K562 (cell line): ENCODE data around the gene NDUFB7. TPM values are rescaled to one million over a fixed set of nuclear protein-coding genes. Genes with fewer than 3 reads are reported as not detected.
A peak's percentile ranks its signal among the peaks of the same experiment; 100 is the strongest.

ENCODE experiments used
- ATAC-seq: fragments of 200-7000 bp; cut with Tn5 transposase; 3 replicates; pipeline ENCODE4 v1.9.1; 2020; ENCODE audit warnings: moderate library complexity
- BruUV-seq: library from RNA; stranded (reverse); fragments of 400-500 nt; replicated peaks from 2 replicates; lab custom pipeline; 2021; lab: Mats Ljungman, UMichigan
- CTCF ChIA-PET: fragments of 300-600 bp; formaldehyde crosslinking; extraction: SDS; loops from one replicate; lab custom pipeline; 2021; ENCODE audit warnings: low intra/inter-chr PET ratio; lab: Yijun Ruan, JAX
- POLR2A ChIA-PET: fragments of 300-600, 350-650 bp; sonication (Branson Sonifier 250); formaldehyde crosslinking; extraction: SDS; loops from one replicate; lab custom pipeline; 2021; ENCODE audit warnings: antibody characterized with exemption, inconsistent platforms; lab: Yijun Ruan, JAX
- DNase-seq, 4 experiments: peaks; one replicate each; pipeline versions ENCODE4 v3.0.0 to v3.0.0-alpha.2; 2011 to 2018; ENCODE audit warnings: low spot score in 3 of 4, mixed read lengths in 3 of 4; ENCODE audit errors: extremely low read depth in 1 of 4
- FAIRE-seq: peaks from 2 replicates; lab custom pipeline; 2011; peaks lifted over from hg19 to GRCh38; lab: Jason Lieb, UNC
- H2AFZ ChIP-seq: 2 replicates; pipeline ENCODE4 v1.6.0; 2011; ENCODE audit warnings: low read depth, low read length, control low read depth, inconsistent platforms
- H3K27ac ChIP-seq: fragments of 200-600 bp; 3 replicates; pipeline ENCODE4 v1.8.0; 2011; ENCODE audit warnings: low read depth, mild to moderate bottlenecking, control low read depth, inconsistent platforms, low read length, moderate library complexity, mixed read lengths; ENCODE audit errors: extremely low read depth
- H3K27me3 ChIP-seq, 2 experiments: fragments of 300-600 bp in 1 of 2; 2 replicates in 1 of 2; 3 replicates in 1 of 2; pipeline versions ENCODE4 v1.6.0 to v1.8.0; 2011; ENCODE audit warnings: inconsistent platforms in 2 of 2, low read length in 2 of 2, mild to moderate bottlenecking in 1 of 2, mixed read lengths in 1 of 2, moderate library complexity in 1 of 2; ENCODE audit not compliant: control insufficient read depth in 2 of 2, insufficient read depth in 2 of 2
- H3K36me3 ChIP-seq: fragments of 300-600 bp; 3 replicates; pipeline ENCODE4 v1.8.0; 2011; ENCODE audit warnings: mild to moderate bottlenecking, low read length, inconsistent platforms; ENCODE audit not compliant: control insufficient read depth, insufficient read depth
- H3K4me1 ChIP-seq, 2 experiments: fragments of 200-600 bp in 1 of 2; replicated peaks in 1 of 2; 2 replicates in 1 of 2; 3 replicates in 1 of 2; pipeline versions ENCODE4 v1.5.1 to v1.8.0; 2011; ENCODE audit warnings: inconsistent platforms in 2 of 2, low read length in 2 of 2, mild to moderate bottlenecking in 1 of 2, mixed read lengths in 1 of 2, moderate library complexity in 1 of 2; ENCODE audit not compliant: control insufficient read depth in 2 of 2, insufficient read depth in 2 of 2
- H3K4me2 ChIP-seq: 2 replicates; pipeline ENCODE4 v1.6.1; 2011; ENCODE audit warnings: low read length, control low read depth, inconsistent platforms, mixed read lengths; ENCODE audit not compliant: insufficient read depth
- H3K4me3 ChIP-seq: fragments of 200-600 bp; sonication (generic), shearing (Covaris generic); 2 replicates; pipeline ENCODE4 v1.5.1; 2016; ENCODE audit warnings: control low read depth, inconsistent platforms
- H3K79me2 ChIP-seq: fragments of 200-600 bp; 3 replicates; pipeline ENCODE4 v1.8.0; 2011; ENCODE audit warnings: low read length, inconsistent platforms; ENCODE audit not compliant: control insufficient read depth, insufficient read depth
- H3K9ac ChIP-seq, 2 experiments: 2 replicates each; pipeline versions ENCODE4 v1.6.0 to v1.6.1; 2011; ENCODE audit warnings: low read depth in 2 of 2, low read length in 2 of 2, control low read depth in 1 of 2, inconsistent platforms in 1 of 2, mild to moderate bottlenecking in 1 of 2, mixed read lengths in 1 of 2; ENCODE audit not compliant: insufficient read depth in 1 of 2
- H3K9me1 ChIP-seq: one replicate; pipeline ENCODE4 v1.6.0; 2011; ENCODE audit warnings: inconsistent platforms, mild to moderate bottlenecking, low read length, moderate library complexity; ENCODE audit not compliant: control insufficient read depth, insufficient read depth
- H3K9me3 ChIP-seq: replicated peaks from 2 replicates; pipeline ENCODE4 v1.5.1; 2011; ENCODE audit warnings: low read depth, low read length, inconsistent platforms; ENCODE audit not compliant: control insufficient read depth, insufficient read depth
- H4K20me1 ChIP-seq: replicated peaks from 2 replicates; pipeline ENCODE4 v1.6.1; 2011; ENCODE audit warnings: low read length, inconsistent platforms, mixed read lengths; ENCODE audit not compliant: control insufficient read depth, insufficient read depth
- ARNT ChIP-seq, 2 experiments: fragments of 450-650 bp; IDR thresholded peaks; 2 replicates each; pipeline ENCODE4 v1.6.1; 2016; ENCODE audit warnings: mild to moderate bottlenecking in 1 of 2
- CBX3 ChIP-seq, 2 experiments: IDR thresholded peaks; 1 replicate in 1 of 2; 2 replicates in 1 of 2; pipeline ENCODE4 v1.6.1; 2012; ENCODE audit warnings: inconsistent platforms in 2 of 2, low read length in 2 of 2, borderline replicate concordance in 1 of 2, control low read depth in 1 of 2
- ERF ChIP-seq: fragments of 450-650 bp; formaldehyde crosslinking; IDR thresholded peaks from 2 replicates; pipeline ENCODE4 v1.4.0; 2020; ENCODE audit warnings: mild to moderate bottlenecking, mixed read lengths
- FOS ChIP-seq: IDR thresholded peaks from 3 replicates; pipeline ENCODE4 v1.6.1; 2011; ENCODE audit not compliant: insufficient read length; ENCODE audit errors: extremely low read depth
- FOSL1 ChIP-seq: fragments of 200-800 bp; sonication (Bioruptor generic); conservative IDR thresholded peaks from 2 replicates; pipeline ENCODE4 v1.6.1; 2016; ENCODE audit warnings: missing genetic modification characterization, missing compliant biosample characterization
- HCFC1 ChIP-seq: IDR thresholded peaks from 2 replicates; pipeline ENCODE4 v1.6.1; 2012; ENCODE audit warnings: low read depth, low read length, improper control_type of control experiment
- NCOA4 ChIP-seq: fragments of 450-650 bp; IDR thresholded peaks from 2 replicates; pipeline ENCODE4 v1.6.1; 2018; ENCODE audit warnings: mild to moderate bottlenecking; ENCODE audit not compliant: partially characterized antibody
- NCOR1 ChIP-seq: fragments of 450-650 bp; IDR thresholded peaks from 2 replicates; pipeline ENCODE4 v1.6.1; 2016; ENCODE audit warnings: mild to moderate bottlenecking, moderate library complexity
- SUPT5H ChIP-seq: fragments of 450-650 bp; IDR thresholded peaks from 2 replicates; pipeline ENCODE4 v1.6.1; 2016
- TRIM28 ChIP-seq: fragments of 450-650 bp; IDR thresholded peaks from 2 replicates; pipeline ENCODE4 v1.6.1; 2017
- ZKSCAN8 ChIP-seq: fragments of 200-800 bp; sonication (Bioruptor generic); IDR thresholded peaks from 2 replicates; pipeline ENCODE4 v1.6.1; 2016; ENCODE audit warnings: missing genetic modification characterization, missing compliant biosample characterization
- ZNF239 ChIP-seq: fragments of 250-450 bp; sonication (Bioruptor Pico); IDR thresholded peaks from 2 replicates; pipeline ENCODE4 v1.4.0; 2020; ENCODE audit warnings: mild to moderate bottlenecking
- ZNF253 ChIP-seq: fragments of 250-450 bp; sonication (Bioruptor Pico); conservative IDR thresholded peaks from 2 replicates; pipeline ENCODE4 v1.6.1; 2021; ENCODE audit warnings: mild to moderate bottlenecking
- WGBS: fragments of 100-300 bp; shearing (Covaris generic); methylation state at CpG from one replicate; pipeline ENCODE4 v1.1.6; 2016; ENCODE audit warnings: low coverage, mixed read lengths; ENCODE audit not compliant: insufficient coverage; ENCODE audit errors: missing lambda C conversion rate; 5-methylcytosine and 5-hydroxymethylcytosine counted together
- in situ Hi-C: fragments of 300-500 bp; cut with MboI; formaldehyde crosslinking; loops from 4 replicates; pipeline ENCODE4 v1.15.0; 2018; ENCODE audit warnings: inconsistent platforms, mixed read lengths
- intact Hi-C: fragments of 100-400 bp; cut with micrococcal nuclease; formaldehyde crosslinking; loops from 2 replicates; pipeline ENCODE4 v1.14.2; 2022
- polyA plus RNA-seq, 8 experiments: library from polyadenylated mRNA; depleted of rRNA in 4 of 8; stranded (reverse) in 5 of 8; unstranded in 3 of 8; fragments of >200 nt; fragmentation: Nextera tagmentation in 2 of 8; fragmentation: Illumina TruSeq in 1 of 8; extraction: Ambion mirVana in 2 of 8; extraction: Trizol in 1 of 8; gene quantifications; 2 replicates each; pipeline versions ENCODE4 v1.2.1 to v1.2.3, GENCODE V29; 2011 to 2014; ENCODE audit warnings: inconsistent platforms in 1 of 8, missing spikeins in 1 of 8
- total RNA-seq, 7 experiments: library from RNA; depleted of rRNA in 6 of 7; stranded (reverse); fragments of >200 nt in 6 of 7; fragmentation: Illumina TruSeq in 2 of 7; extraction: Trizol in 2 of 7; gene quantifications; 2 replicates each; pipeline versions ENCODE4 v1.2.1 to v1.2.3, GENCODE V29; 2011 to 2021; ENCODE audit warnings: low replicate concordance in 1 of 7
- TF ChIP-seq, protein P1 (sequence below): IDR thresholded peaks from 2 replicates; pipeline ENCODE4 v1.6.1; 2012; ENCODE audit warnings: low read depth, low read length, improper control_type of control experiment, borderline replicate concordance
- TF ChIP-seq, protein P2 (sequence below): sonication (generic); formaldehyde crosslinking; IDR thresholded peaks from 2 replicates; pipeline ENCODE4 v1.8.0; 2023; ENCODE audit warnings: mild to moderate bottlenecking, missing genetic modification reagents
- TF ChIP-seq, protein P3 (sequence below): sonication (generic); formaldehyde crosslinking; IDR thresholded peaks from 2 replicates; pipeline ENCODE4 v1.8.0; 2022; ENCODE audit warnings: missing genetic modification reagents, mild to moderate bottlenecking, moderate library complexity, borderline replicate concordance
- TF ChIP-seq, protein P4 (sequence below): fragments of 450-650 bp; IDR thresholded peaks from 2 replicates; pipeline ENCODE4 v1.6.1; 2016

Gene NDUFB7
- total and polyA plus RNA-seq, 9 of the 15 experiments (the other 6 are each of a cell fraction or from before 2014, with no cell fraction given) = 14.9 to 842 (median 137) TPM

DNA sequence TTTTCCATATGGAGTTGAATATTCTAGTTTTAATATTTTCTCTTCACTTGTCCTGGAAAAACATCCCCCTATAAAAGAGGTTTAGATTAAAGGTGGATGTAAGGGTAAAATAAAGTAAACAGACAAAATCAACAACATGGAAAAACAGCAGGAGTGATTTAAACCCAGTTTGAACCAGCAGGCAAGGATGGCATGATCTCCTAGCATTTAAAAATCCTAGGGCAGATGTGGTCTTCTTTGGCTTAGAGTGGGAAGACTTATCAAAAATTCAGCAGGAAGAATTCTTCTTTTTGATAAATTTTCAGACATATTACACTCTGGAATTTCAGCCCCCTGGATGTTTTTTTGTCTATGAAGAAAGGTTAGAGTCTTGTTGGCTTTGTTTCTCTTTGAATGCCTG is 47.5 kb upstream of the NDUFB7 start (continued):
- TF ChIP-seq, protein P1, sequence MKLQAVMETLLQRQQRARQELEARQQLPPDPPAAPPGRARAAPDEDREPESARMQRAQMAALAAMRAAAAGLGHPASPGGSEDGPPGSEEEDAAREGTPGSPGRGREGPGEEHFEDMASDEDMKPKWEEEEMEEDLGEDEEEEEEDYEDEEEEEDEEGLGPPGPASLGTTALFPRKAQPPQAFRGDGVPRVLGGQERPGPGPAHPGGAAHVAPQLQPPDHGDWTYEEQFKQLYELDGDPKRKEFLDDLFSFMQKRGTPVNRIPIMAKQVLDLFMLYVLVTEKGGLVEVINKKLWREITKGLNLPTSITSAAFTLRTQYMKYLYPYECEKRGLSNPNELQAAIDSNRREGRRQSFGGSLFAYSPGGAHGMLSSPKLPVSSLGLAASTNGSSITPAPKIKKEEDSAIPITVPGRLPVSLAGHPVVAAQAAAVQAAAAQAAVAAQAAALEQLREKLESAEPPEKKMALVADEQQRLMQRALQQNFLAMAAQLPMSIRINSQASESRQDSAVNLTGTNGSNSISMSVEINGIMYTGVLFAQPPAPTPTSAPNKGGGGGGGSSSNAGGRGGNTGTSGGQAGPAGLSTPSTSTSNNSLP = no peak
- TF ChIP-seq ZNF239 = no peak
- TF ChIP-seq CBX3 (IDR thresholded peaks at IDR 0.05; ENCODE audit: borderline replicate concordance in 1 of 2, low read length in 2 of 2) = peak in 1 of 2 experiments; percentile 70; a peak in 1 of 3 replicates
- TF ChIP-seq, all 486 proteins: peak for 2

DNA sequence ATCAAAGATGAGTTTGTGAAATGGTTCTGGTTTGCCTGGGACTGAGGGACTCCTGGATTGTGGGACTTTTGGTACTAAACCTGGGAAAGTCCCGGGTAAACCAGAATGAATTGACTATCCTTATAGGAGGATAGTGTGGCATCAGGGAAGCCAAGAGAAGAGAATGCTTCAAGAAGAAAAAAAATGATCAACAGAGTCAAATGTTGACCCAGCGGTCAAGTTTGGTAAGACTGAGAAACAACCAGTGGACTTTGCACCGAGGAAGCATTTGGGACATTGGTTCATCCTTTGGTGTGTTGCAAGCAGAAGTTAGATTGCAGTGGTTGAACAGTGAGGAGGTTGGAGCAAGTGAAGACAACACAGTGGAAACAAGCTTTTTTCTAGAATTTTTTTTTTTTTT is 44.5 kb upstream of the NDUFB7 start:
- Histone ChIP-seq H3K9ac (no peak overlapping the region), H3K4me3 (no peak overlapping the region), H3K9me1 (no peaks in the 10 kb centered on the region), H3K79me2 (no peaks in the 10 kb centered on the region), H3K27me3 (no peaks in the 10 kb centered on the region), H3K27ac (no peak overlapping the region), H3K4me2 (no peak overlapping the region), H2AFZ (no peak overlapping the region), H3K36me3 (no peaks in the 10 kb centered on the region), H3K9me3 (peaks cover 9% of the 10 kb centered on the region), H4K20me1 (no peaks in the 10 kb centered on the region), H3K4me1 (peaks cover 4% of the 10 kb centered on the region in 2 experiments; a peak in 2 of 5 replicates)
- ChIA-PET POLR2A (interaction anchor here (0.6 kb wide), 1 partner anchor 141 kb away, joined by 3 read pairs; the partner anchor contains the start of gene PTGER1), CTCF (no interaction called here)
- no peak for DNase-seq
- no TSS peak for BruUV-seq
- WGBS = 0% methylated on average over 3 of the region's 3 CpGs
- FAIRE-seq = no peak
- intact Hi-C loops = no loop called here
- in situ Hi-C loops = no loop called here
- no peak for ATAC-seq
- TF ChIP-seq FOSL1 (tag) (no peak), ARNT (IDR thresholded peaks at IDR 0.05) (no peak), ZKSCAN8 (CRISPR knock-in tag) (no peak), NCOR1 (no peak), ZNF253 (no peak), TRIM28 (no peak), ERF (CRISPR knock-in tag) (no peak), HCFC1 (no peak), NCOA4 (no peak), FOS (no peak), SUPT5H (no peak)
- TF ChIP-seq, protein P2, sequence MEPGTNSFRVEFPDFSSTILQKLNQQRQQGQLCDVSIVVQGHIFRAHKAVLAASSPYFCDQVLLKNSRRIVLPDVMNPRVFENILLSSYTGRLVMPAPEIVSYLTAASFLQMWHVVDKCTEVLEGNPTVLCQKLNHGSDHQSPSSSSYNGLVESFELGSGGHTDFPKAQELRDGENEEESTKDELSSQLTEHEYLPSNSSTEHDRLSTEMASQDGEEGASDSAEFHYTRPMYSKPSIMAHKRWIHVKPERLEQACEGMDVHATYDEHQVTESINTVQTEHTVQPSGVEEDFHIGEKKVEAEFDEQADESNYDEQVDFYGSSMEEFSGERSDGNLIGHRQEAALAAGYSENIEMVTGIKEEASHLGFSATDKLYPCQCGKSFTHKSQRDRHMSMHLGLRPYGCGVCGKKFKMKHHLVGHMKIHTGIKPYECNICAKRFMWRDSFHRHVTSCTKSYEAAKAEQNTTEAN (CRISPR knock-in tag) = no peak
- TF ChIP-seq, protein P3, sequence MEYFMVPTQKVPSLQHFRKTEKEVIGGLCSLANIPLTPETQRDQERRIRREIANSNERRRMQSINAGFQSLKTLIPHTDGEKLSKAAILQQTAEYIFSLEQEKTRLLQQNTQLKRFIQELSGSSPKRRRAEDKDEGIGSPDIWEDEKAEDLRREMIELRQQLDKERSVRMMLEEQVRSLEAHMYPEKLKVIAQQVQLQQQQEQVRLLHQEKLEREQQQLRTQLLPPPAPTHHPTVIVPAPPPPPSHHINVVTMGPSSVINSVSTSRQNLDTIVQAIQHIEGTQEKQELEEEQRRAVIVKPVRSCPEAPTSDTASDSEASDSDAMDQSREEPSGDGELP (CRISPR knock-in tag) = no peak
- TF ChIP-seq, protein P4, sequence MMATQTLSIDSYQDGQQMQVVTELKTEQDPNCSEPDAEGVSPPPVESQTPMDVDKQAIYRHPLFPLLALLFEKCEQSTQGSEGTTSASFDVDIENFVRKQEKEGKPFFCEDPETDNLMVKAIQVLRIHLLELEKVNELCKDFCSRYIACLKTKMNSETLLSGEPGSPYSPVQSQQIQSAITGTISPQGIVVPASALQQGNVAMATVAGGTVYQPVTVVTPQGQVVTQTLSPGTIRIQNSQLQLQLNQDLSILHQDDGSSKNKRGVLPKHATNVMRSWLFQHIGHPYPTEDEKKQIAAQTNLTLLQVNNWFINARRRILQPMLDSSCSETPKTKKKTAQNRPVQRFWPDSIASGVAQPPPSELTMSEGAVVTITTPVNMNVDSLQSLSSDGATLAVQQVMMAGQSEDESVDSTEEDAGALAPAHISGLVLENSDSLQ = no peak
